CD14-positive monocyte (primary cell): ENCODE measurements around the gene CHD6. TPM values are rescaled to one million over a fixed set of nuclear protein-coding genes. Genes with fewer than 3 reads are reported as not detected.
A peak's percentile ranks its signal among the peaks of the same experiment; 100 is the strongest.

Experiments
- DNase-seq, 3 donors: peaks; one replicate each; pipeline ENCODE4 v3.0.0-alpha.2; 2011 to 2022
- H2AFZ ChIP-seq: 2 replicates; pipeline ENCODE4 v1.6.0; 2012; ENCODE audit warnings: mild to moderate bottlenecking, low read depth, low read length, inconsistent platforms; ENCODE audit not compliant: insufficient read depth, poor library complexity, severe bottlenecking
- H3K27ac ChIP-seq, 2 donors: 1 replicate in 1 of 2; 2 replicates in 1 of 2; pipeline ENCODE4 v1.5.1; 2012 to 2013; ENCODE audit warnings: low read length in 2 of 2, control low read depth in 1 of 2, inconsistent platforms in 1 of 2, low read depth in 1 of 2, mild to moderate bottlenecking in 1 of 2
- H3K27me3 ChIP-seq, 2 donors: one replicate each; pipeline versions ENCODE4 v1.6.0 to v1.6.1; 2011 to 2013; ENCODE audit warnings: low read length in 2 of 2; ENCODE audit not compliant: control insufficient read depth in 2 of 2, insufficient read depth in 2 of 2
- H3K36me3 ChIP-seq, 2 donors: replicated peaks in 1 of 2; 1 replicate in 1 of 2; 2 replicates in 1 of 2; pipeline versions ENCODE4 v1.5.1 to v1.6.1; 2012 to 2013; ENCODE audit warnings: low read length in 2 of 2, control low read depth in 1 of 2, inconsistent platforms in 1 of 2, mild to moderate bottlenecking in 1 of 2; ENCODE audit not compliant: insufficient read depth in 2 of 2, control insufficient read depth in 1 of 2
- H3K4me1 ChIP-seq, 2 donors: 1 replicate in 1 of 2; 2 replicates in 1 of 2; pipeline versions ENCODE4 v1.5.1 to v1.6.1; 2012 to 2013; ENCODE audit warnings: low read length in 2 of 2, control low read depth in 1 of 2, inconsistent platforms in 1 of 2, mild to moderate bottlenecking in 1 of 2, moderate library complexity in 1 of 2; ENCODE audit not compliant: insufficient read depth in 2 of 2, control insufficient read depth in 1 of 2
- H3K4me2 ChIP-seq: replicated peaks from 2 replicates; pipeline ENCODE3; 2012; ENCODE audit warnings: low read length, moderate library complexity, mild to moderate bottlenecking; ENCODE audit not compliant: poor library complexity, severe bottlenecking; ENCODE audit errors: extremely low read depth
- H3K4me3 ChIP-seq, 3 experiments: fragments of 200-600 bp in 1 of 3; sonication (generic) in 1 of 3; replicated peaks in 1 of 3; 1 replicate in 2 of 3; 2 replicates in 1 of 3; pipeline ENCODE4 v1.5.1; 2011 to 2013; ENCODE audit warnings: low read length in 3 of 3, mild to moderate bottlenecking in 3 of 3, control low read depth in 2 of 3, low read depth in 2 of 3, inconsistent platforms in 1 of 3, moderate library complexity in 1 of 3
- H3K79me2 ChIP-seq: 2 replicates; pipeline ENCODE4 v1.6.0; 2012; ENCODE audit warnings: mild to moderate bottlenecking, control low read depth, inconsistent platforms, low read length, moderate library complexity; ENCODE audit not compliant: insufficient read depth
- H3K9ac ChIP-seq: 2 replicates; pipeline ENCODE4 v1.6.0; 2017; ENCODE audit warnings: low read length, mild to moderate bottlenecking; ENCODE audit not compliant: insufficient read depth, poor library complexity, severe bottlenecking
- H3K9me3 ChIP-seq, 2 donors: replicated peaks in 1 of 2; 1 replicate in 1 of 2; 2 replicates in 1 of 2; pipeline versions ENCODE4 v1.5.1 to v1.6.1; 2012 to 2013; ENCODE audit warnings: low read length in 2 of 2, control low read depth in 1 of 2; ENCODE audit not compliant: control insufficient read depth in 1 of 2, insufficient read depth in 1 of 2
- H4K20me1 ChIP-seq: 2 replicates; pipeline ENCODE4 v1.6.0; 2012; ENCODE audit warnings: mild to moderate bottlenecking, low read length, control low read depth, moderate library complexity; ENCODE audit not compliant: insufficient read depth
- H3K27ac Mint-ChIP-seq, 7 donors: one replicate each; pipeline ENCODE4 v1.8.0; 2020; ENCODE audit warnings: mild to moderate bottlenecking in 7 of 7, mixed read lengths in 7 of 7, moderate library complexity in 6 of 7, inconsistent platforms in 2 of 7
- H3K27me3 Mint-ChIP-seq, 3 donors: one replicate each; pipeline ENCODE4 v1.8.0; 2021 to 2022; ENCODE audit warnings: low read depth in 3 of 3, mild to moderate bottlenecking in 3 of 3, mixed read lengths in 3 of 3, moderate library complexity in 3 of 3, inconsistent platforms in 1 of 3
- H3K36me3 Mint-ChIP-seq, 2 donors: one replicate each; pipeline ENCODE4 v1.8.0; 2020; ENCODE audit warnings: mixed read lengths in 2 of 2, inconsistent platforms in 1 of 2, mild to moderate bottlenecking in 1 of 2
- H3K4me1 Mint-ChIP-seq: one replicate; pipeline ENCODE4 v1.8.0; 2020; ENCODE audit warnings: mild to moderate bottlenecking, mixed read lengths
- H3K4me3 Mint-ChIP-seq, 2 donors: one replicate each; pipeline ENCODE4 v1.8.0; 2020; ENCODE audit warnings: mild to moderate bottlenecking in 2 of 2, mixed read lengths in 2 of 2, moderate library complexity in 1 of 2
- H3K9me3 Mint-ChIP-seq, 7 donors: one replicate each; pipeline ENCODE4 v1.8.0; 2020 to 2022; ENCODE audit warnings: mixed read lengths in 7 of 7, mild to moderate bottlenecking in 6 of 7, moderate library complexity in 6 of 7, inconsistent platforms in 2 of 7
- CTCF ChIP-seq: fragments of 200-600 bp; IDR thresholded peaks from one replicate; pipeline ENCODE4 v1.8.0; 2022; ENCODE audit warnings: antibody characterized with exemption, mild to moderate bottlenecking
- WGBS: methylation state at CpG from one replicate; pipeline ENCODE4 v1.1.5; 2013; ENCODE audit warnings: missing lambda C conversion rate; ENCODE audit not compliant: insufficient coverage; 5-methylcytosine and 5-hydroxymethylcytosine counted together
- intact Hi-C, 2 donors: fragments of 100-400 bp; cut with micrococcal nuclease; formaldehyde crosslinking; loops; one replicate each; pipeline versions ENCODE4 v1.15.0 to v1.15.1; 2023
- polyA plus RNA-seq, 3 donors: library from polyadenylated mRNA; depleted of rRNA in 1 of 3; unstranded in 2 of 3; stranded (reverse) in 1 of 3; fragments of 300-500 nt in 2 of 3; fragments of >200 nt in 1 of 3; fragmentation: Illumina TruSeq in 2 of 3; gene quantifications; 1 replicate in 2 of 3; 2 replicates in 1 of 3; pipeline ENCODE4 v1.2.3, GENCODE V29; 2012 to 2021

Gene CHD6
- polyA plus RNA-seq, 3 donors, result 12.9 to 19.6 (median 13.0) TPM

- Mint-ChIP-seq H3K9me3 (no peaks in the 10 kb centered on the region), H3K4me1 (peaks cover 13% of the 10 kb centered on the region), H3K27ac (no peak overlapping the region), H3K4me3 (no peak overlapping the region), H3K36me3 (peaks cover 51 to 64% of the 10 kb centered on the region in 2 donors), H3K27me3 (no peaks in the 10 kb centered on the region)
- TF ChIP-seq CTCF, result no peak
- Histone ChIP-seq H3K4me3 (no peak overlapping the region), H4K20me1 (no peaks in the 10 kb centered on the region), H3K36me3 (peaks cover 23 to 65% of the 10 kb centered on the region in 2 donors), H3K4me2 (no peak overlapping the region), H3K27me3 (no peaks in the 10 kb centered on the region), H3K79me2 (no peaks in the 10 kb centered on the region), H3K9ac (no peak overlapping the region), H3K9me3 (no peaks in the 10 kb centered on the region), H2AFZ (no peak overlapping the region), H3K4me1 (peaks cover 0 to 3% of the 10 kb centered on the region in 2 donors), H3K27ac (no peak overlapping the region)
- DNase-seq, result no peak
- intact Hi-C loops, result no loop called here
- WGBS, result no CpG with 5 or more reads among the region's 1 CpG
Observed at GRCh38 chr20:41478026-41478425, 140.2 kb downstream of the CHD6 start.

GRCh38 chr20:41476446-41476845 is 141.7 kb downstream of the CHD6 start:
- no peak overlapping the region for H3K4me3 Mint-ChIP-seq
- H3K9ac ChIP-seq, result no peak overlapping the region
- no peaks in the 10 kb centered on the region for H3K79me2 ChIP-seq
- DNase-seq, result no peak
- peaks cover 53 to 62% of the 10 kb centered on the region in 2 donors for H3K36me3 Mint-ChIP-seq
- peaks cover 0 to 3% of the 10 kb centered on the region in 2 donors for H3K4me1 ChIP-seq
- no CpG with 5 or more reads among the region's 1 CpG for WGBS
- no peak overlapping the region for H3K4me3 ChIP-seq
- H3K4me2 ChIP-seq, result no peak overlapping the region
- intact Hi-C loops, result no loop called here
- peaks cover 13% of the 10 kb centered on the region for H3K4me1 Mint-ChIP-seq
- no peaks in the 10 kb centered on the region for H3K27me3 ChIP-seq
- H3K27me3 Mint-ChIP-seq, result no peaks in the 10 kb centered on the region
- H4K20me1 ChIP-seq, result no peaks in the 10 kb centered on the region
- no peak for TF ChIP-seq CTCF
- H3K36me3 ChIP-seq, result peaks cover 30 to 71% of the 10 kb centered on the region in 2 donors
- no peaks in the 10 kb centered on the region for H3K9me3 Mint-ChIP-seq
- H3K27ac ChIP-seq, result no peak overlapping the region
- H3K27ac Mint-ChIP-seq, result peak overlapping the region in 2 of 7 donors; percentile 36 to 64
- no peaks in the 10 kb centered on the region for H3K9me3 ChIP-seq
- H2AFZ ChIP-seq, result no peak overlapping the region
